Measurements from ENCODE around the gene CHST6. TPM values are rescaled to one million over a fixed set of nuclear protein-coding genes. Genes with fewer than 3 reads are reported as not detected.

CHST6 gene
- total RNA-seq, 1 donor from 2014 or later = 6.0 TPM

- Mint-ChIP-seq H3K27me3 (no peaks in the 10 kb centered on the region), H3K4me3 (no peak overlapping the region), H3K36me3 (peaks cover 1% of the 10 kb centered on the region), H3K27ac (no peak overlapping the region), H3K4me1 (ENCODE audit: unreplicated experiment) (no peaks in the 10 kb centered on the region), H3K9me3 (no peaks in the 10 kb centered on the region)
- DNase-seq (ENCODE audit: extremely low spot score, unreplicated experiment) = no peak
- TF ChIP-seq CTCF (conservative IDR thresholded peaks at IDR 0.05) = no peak
These were observed 40.1 kb upstream of the CHST6 start for GRCh38 chr16:75535211-75535843.

GRCh38 chr16:75534560-75535205 lies 39.4 kb upstream of the CHST6 start:
- Mint-ChIP-seq H3K9me3 (no peaks in the 10 kb centered on the region), H3K4me1 (ENCODE audit: unreplicated experiment) (no peaks in the 10 kb centered on the region), H3K4me3 (no peak overlapping the region), H3K27ac (no peak overlapping the region), H3K27me3 (no peaks in the 10 kb centered on the region), H3K36me3 (no peaks in the 10 kb centered on the region)
- no peak for DNase-seq (ENCODE audit: extremely low spot score, unreplicated experiment)
- TF ChIP-seq CTCF (conservative IDR thresholded peaks at IDR 0.05) = no peak

GRCh38 chr16:75532791-75533190 lies 37.5 kb upstream of the CHST6 start:
- no peak for TF ChIP-seq CTCF (conservative IDR thresholded peaks at IDR 0.05)
- Mint-ChIP-seq H3K9me3 (no peaks in the 10 kb centered on the region), H3K27ac (no peak overlapping the region), H3K36me3 (no peaks in the 10 kb centered on the region), H3K4me3 (no peak overlapping the region), H3K27me3 (no peaks in the 10 kb centered on the region), H3K4me1 (ENCODE audit: unreplicated experiment) (no peaks in the 10 kb centered on the region)
- no peak for DNase-seq (ENCODE audit: extremely low spot score, unreplicated experiment)

GRCh38 chr16:75532142-75532765 lies 37.0 kb upstream of the CHST6 start:
- Mint-ChIP-seq H3K4me1 (ENCODE audit: unreplicated experiment) (no peaks in the 10 kb centered on the region), H3K36me3 (no peaks in the 10 kb centered on the region), H3K27me3 (no peaks in the 10 kb centered on the region), H3K4me3 (no peak overlapping the region), H3K9me3 (no peaks in the 10 kb centered on the region), H3K27ac (no peak overlapping the region)
- TF ChIP-seq CTCF (conservative IDR thresholded peaks at IDR 0.05) = no peak
- no peak for DNase-seq (ENCODE audit: extremely low spot score, unreplicated experiment)

- TF ChIP-seq CTCF (conservative IDR thresholded peaks at IDR 0.05) = no peak
- Mint-ChIP-seq H3K9me3 (no peaks in the 10 kb centered on the region), H3K27me3 (no peaks in the 10 kb centered on the region), H3K4me3 (no peak overlapping the region), H3K27ac (no peak overlapping the region), H3K36me3 (no peaks in the 10 kb centered on the region), H3K4me1 (ENCODE audit: unreplicated experiment) (no peaks in the 10 kb centered on the region)
- DNase-seq (ENCODE audit: extremely low spot score, unreplicated experiment) = no peak
These were observed 34.7 kb upstream of the CHST6 start for GRCh38 chr16:75529959-75530358.
